HG03558 (cell line): ENCODE measurements around the gene FBXW12.

ENCODE experiments used
- ATAC-seq: cut with Tn5 transposase; IDR thresholded peaks from one replicate; pipeline ENCODE4 v1.9.1; 2021; ENCODE audit warnings: moderate number of reproducible peaks; ENCODE audit not compliant: unreplicated experiment; ENCODE audit errors: extremely low read depth

Gene FBXW12

GRCh38 chr3:48418651-48419050 is 46.6 kb downstream of the FBXW12 start:
- ATAC-seq: no peak

- no peak for ATAC-seq
These were observed 47.1 kb downstream of the FBXW12 start for GRCh38 chr3:48419149-48419548.

GRCh38 chr3:48419597-48419996 is 47.6 kb downstream of the FBXW12 start:
- no peak for ATAC-seq

GRCh38 chr3:48420561-48420960 is 48.5 kb downstream of the FBXW12 start:
- ATAC-seq: no peak

GRCh38 chr3:48422272-48422671 is 50.3 kb downstream of the FBXW12 start:
- no peak for ATAC-seq

- ATAC-seq: no peak
These were observed 50.7 kb downstream of the FBXW12 start for GRCh38 chr3:48422681-48423080.

- ATAC-seq: no peak
These were observed 51.3 kb downstream of the FBXW12 start for GRCh38 chr3:48423241-48423882.

- ATAC-seq: no peak
These were observed 52.1 kb downstream of the FBXW12 start for GRCh38 chr3:48423883-48424695.

GRCh38 chr3:48425281-48425812 is 53.3 kb downstream of the FBXW12 start:
- ATAC-seq: no peak

- ATAC-seq: no peak
These were observed 54.4 kb downstream of the FBXW12 start for GRCh38 chr3:48426401-48426909.

GRCh38 chr3:48426944-48427629 is 55.1 kb downstream of the FBXW12 start:
- no peak for ATAC-seq

GRCh38 chr3:48427630-48427962 is 55.6 kb downstream of the FBXW12 start:
- ATAC-seq: no peak

GRCh38 chr3:48428088-48428571 is 56.1 kb downstream of the FBXW12 start:
- ATAC-seq: no peak

- ATAC-seq: no peak
These were observed 56.7 kb downstream of the FBXW12 start for GRCh38 chr3:48428572-48429316.

- no peak for ATAC-seq
These were observed 57.4 kb downstream of the FBXW12 start for GRCh38 chr3:48429317-48429959.

GRCh38 chr3:48429960-48430707 is 58.1 kb downstream of the FBXW12 start, which contains the start of gene PLXNB1:
Gene PLXNB1, minus strand, starts transcription at chr3:48430086. Its CDS starts 5,475 bp downstream, at chr3:48424611.
- no peak for ATAC-seq

GRCh38 chr3:48430708-48431101 is 58.7 kb downstream of the FBXW12 start:
- ATAC-seq: no peak

- ATAC-seq: no peak
These were observed 59.4 kb downstream of the FBXW12 start for GRCh38 chr3:48431224-48432029.
